Measurements from ENCODE around the gene LMAN2.

Gene LMAN2

DNA sequence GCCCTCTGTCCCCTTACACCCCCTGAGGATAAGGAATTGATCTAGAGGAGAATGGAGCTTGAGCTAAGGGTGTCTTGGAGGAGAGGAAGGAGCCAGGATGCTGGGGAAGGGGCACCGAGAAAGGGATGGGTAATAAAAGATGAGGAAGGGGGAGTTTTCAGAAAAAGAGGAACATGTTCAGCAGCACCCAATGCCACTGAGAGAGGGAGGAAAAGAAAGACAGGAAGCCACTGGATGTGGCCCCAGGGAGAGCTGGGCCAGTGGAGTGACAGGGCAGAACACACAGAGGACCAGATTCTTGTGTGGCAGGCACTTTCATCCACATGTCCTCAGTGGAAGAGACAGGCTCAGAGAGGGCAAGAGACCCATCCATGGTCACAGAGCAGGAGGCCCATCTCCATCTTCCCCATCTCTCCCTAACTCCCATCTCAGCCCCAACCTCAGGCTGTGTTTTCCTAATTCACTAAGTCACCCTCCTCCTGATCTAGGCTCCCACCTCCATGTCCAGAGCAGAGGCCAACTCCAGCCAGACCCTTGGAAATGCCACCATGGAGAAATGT, 41.8 kb upstream of the LMAN2 start:
- Histone ChIP-seq H3K9ac (ENCODE audit: low read length) (no peak overlapping the region), H3K27me3 (replicated peaks; ENCODE audit: insufficient read depth, low read length) (peaks cover 41% of the 10 kb centered on the region), H3K4me2 (ENCODE audit: low read depth, low read length) (no peak overlapping the region), H3K79me2 (ENCODE audit: low read length) (no peaks in the 10 kb centered on the region), H2AFZ (ENCODE audit: low read length) (no peak overlapping the region), H4K20me1 (ENCODE audit: insufficient read depth, low read length) (no peaks in the 10 kb centered on the region), H3K36me3 (replicated peaks; ENCODE audit: insufficient read depth, low read length) (no peaks in the 10 kb centered on the region), H3K4me3 (ENCODE audit: low read length) (no peak overlapping the region), H3F3A (ENCODE audit: insufficient read depth, low read length) (no peaks in the 10 kb centered on the region), H3K9me2 (replicated peaks; ENCODE audit: insufficient read depth, low read length) (no peaks in the 10 kb centered on the region), H3K27ac (ENCODE audit: low read length) (no peak overlapping the region), H3K4me1 (ENCODE audit: low read length) (no peaks in the 10 kb centered on the region), H3K9me3 (replicated peaks; ENCODE audit: insufficient read depth, low read length) (no peaks in the 10 kb centered on the region)
- no peak for DNase-seq
- TF ChIP-seq EZH2 (optimal IDR thresholded peaks at IDR 0.05; ENCODE audit: low read depth, low read length): no peak
- TF ChIP-seq EZH2phosphoT487 (IDR thresholded peaks at IDR 0.05; ENCODE audit: low read length): no peak

DNA sequence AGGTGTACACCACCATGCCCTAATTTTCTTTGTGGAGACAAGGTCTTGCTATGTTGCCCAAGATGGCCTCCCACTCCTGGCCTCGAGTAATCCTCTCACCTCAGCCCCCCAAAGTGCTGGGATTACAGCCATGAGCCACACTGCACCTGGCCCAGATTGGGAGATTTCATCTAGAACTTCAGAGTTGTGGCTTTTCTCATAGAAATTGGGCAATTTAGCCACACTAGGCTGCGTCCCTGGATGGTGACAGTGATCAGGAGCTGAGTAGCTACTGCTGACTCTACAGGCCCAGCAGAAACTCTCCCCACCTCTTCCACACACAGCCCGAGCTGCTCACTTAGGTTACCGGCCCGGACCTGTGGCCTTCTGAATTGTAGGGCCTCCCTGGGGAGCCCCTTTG, 41.3 kb upstream of the LMAN2 start:
- Histone ChIP-seq H3K79me2 (ENCODE audit: low read length) (no peaks in the 10 kb centered on the region), H2AFZ (ENCODE audit: low read length) (no peak overlapping the region), H3K4me2 (ENCODE audit: low read depth, low read length) (no peak overlapping the region), H3K4me1 (ENCODE audit: low read length) (no peaks in the 10 kb centered on the region), H3K4me3 (ENCODE audit: low read length) (no peak overlapping the region), H3K9me2 (replicated peaks; ENCODE audit: insufficient read depth, low read length) (no peaks in the 10 kb centered on the region), H3F3A (ENCODE audit: insufficient read depth, low read length) (no peaks in the 10 kb centered on the region), H3K9me3 (replicated peaks; ENCODE audit: insufficient read depth, low read length) (no peaks in the 10 kb centered on the region), H3K36me3 (replicated peaks; ENCODE audit: insufficient read depth, low read length) (no peaks in the 10 kb centered on the region), H4K20me1 (ENCODE audit: insufficient read depth, low read length) (no peaks in the 10 kb centered on the region), H3K9ac (ENCODE audit: low read length) (no peak overlapping the region), H3K27ac (ENCODE audit: low read length) (no peak overlapping the region), H3K27me3 (replicated peaks; ENCODE audit: insufficient read depth, low read length) (peaks cover 36% of the 10 kb centered on the region)
- DNase-seq: no peak
- no peak for TF ChIP-seq EZH2 (optimal IDR thresholded peaks at IDR 0.05; ENCODE audit: low read depth, low read length)
- TF ChIP-seq, protein P1, sequence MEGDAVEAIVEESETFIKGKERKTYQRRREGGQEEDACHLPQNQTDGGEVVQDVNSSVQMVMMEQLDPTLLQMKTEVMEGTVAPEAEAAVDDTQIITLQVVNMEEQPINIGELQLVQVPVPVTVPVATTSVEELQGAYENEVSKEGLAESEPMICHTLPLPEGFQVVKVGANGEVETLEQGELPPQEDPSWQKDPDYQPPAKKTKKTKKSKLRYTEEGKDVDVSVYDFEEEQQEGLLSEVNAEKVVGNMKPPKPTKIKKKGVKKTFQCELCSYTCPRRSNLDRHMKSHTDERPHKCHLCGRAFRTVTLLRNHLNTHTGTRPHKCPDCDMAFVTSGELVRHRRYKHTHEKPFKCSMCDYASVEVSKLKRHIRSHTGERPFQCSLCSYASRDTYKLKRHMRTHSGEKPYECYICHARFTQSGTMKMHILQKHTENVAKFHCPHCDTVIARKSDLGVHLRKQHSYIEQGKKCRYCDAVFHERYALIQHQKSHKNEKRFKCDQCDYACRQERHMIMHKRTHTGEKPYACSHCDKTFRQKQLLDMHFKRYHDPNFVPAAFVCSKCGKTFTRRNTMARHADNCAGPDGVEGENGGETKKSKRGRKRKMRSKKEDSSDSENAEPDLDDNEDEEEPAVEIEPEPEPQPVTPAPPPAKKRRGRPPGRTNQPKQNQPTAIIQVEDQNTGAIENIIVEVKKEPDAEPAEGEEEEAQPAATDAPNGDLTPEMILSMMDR (IDR thresholded peaks at IDR 0.05; ENCODE audit: low read length): no peak
- no peak for TF ChIP-seq EZH2phosphoT487 (IDR thresholded peaks at IDR 0.05; ENCODE audit: low read length)

DNA sequence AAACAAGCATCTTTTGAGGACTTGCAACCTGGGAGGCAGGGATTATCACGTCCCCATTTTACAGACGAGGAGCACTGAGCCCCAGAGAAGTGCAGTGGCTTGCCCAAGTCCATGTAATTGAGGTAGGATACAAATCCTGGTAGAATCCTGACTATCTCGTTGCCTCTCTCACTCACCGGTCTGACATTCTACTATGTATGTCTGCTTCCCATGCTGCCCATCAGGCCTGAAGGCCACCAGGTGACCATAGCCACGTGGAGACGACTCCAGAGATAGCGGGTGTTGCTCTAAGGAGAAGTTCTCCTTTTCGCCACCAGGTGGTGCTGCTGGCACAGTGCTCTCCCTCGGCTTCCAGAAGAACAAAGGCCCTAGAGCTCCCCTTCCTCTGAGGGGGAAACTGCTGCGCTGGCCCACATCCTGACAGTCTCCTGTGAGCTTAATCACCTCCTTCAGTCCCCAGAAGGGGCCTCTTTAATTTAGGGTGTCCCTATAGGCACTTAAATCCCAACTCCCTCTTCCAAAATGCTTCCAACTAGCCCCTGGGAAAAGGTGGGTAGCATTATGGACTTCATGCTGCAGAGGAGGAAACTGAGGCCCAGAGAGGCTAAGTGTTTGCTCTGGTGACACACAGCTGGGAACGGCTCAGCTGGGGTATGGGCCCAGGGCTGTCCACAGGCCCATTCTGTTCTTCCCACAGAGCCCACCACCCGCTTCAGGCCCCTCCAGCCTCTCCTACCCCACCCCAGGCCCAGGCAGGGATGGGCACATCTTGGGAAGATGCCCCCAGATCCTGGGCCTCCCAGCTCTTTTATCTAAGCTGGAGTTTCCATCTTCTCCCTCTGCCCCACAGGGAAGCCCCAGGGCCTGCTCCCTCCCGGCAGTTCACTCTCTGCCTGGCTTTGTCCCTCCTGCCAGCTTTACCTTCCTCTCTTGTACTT, 39.2 kb upstream of the LMAN2 start:
- peaks cover 24% of the 10 kb centered on the region for H3K27me3 ChIP-seq (replicated peaks; ENCODE audit: insufficient read depth, low read length)
- no peaks in the 10 kb centered on the region for H4K20me1 ChIP-seq (ENCODE audit: insufficient read depth, low read length)
- no peak overlapping the region for H3K9ac ChIP-seq (ENCODE audit: low read length)
- H3K9me3 ChIP-seq (replicated peaks; ENCODE audit: insufficient read depth, low read length): no peaks in the 10 kb centered on the region
- H3K36me3 ChIP-seq (replicated peaks; ENCODE audit: insufficient read depth, low read length): no peaks in the 10 kb centered on the region
- H2AFZ ChIP-seq (ENCODE audit: low read length): no peak overlapping the region
- peak; percentile 80 for DNase-seq
- no peaks in the 10 kb centered on the region for H3F3A ChIP-seq (ENCODE audit: insufficient read depth, low read length)
- no peaks in the 10 kb centered on the region for H3K4me1 ChIP-seq (ENCODE audit: low read length)
- H3K79me2 ChIP-seq (ENCODE audit: low read length): no peaks in the 10 kb centered on the region
- H3K4me3 ChIP-seq (ENCODE audit: low read length): no peak overlapping the region
- H3K9me2 ChIP-seq (replicated peaks; ENCODE audit: insufficient read depth, low read length): no peaks in the 10 kb centered on the region
- TF ChIP-seq EZH2 (optimal IDR thresholded peaks at IDR 0.05; ENCODE audit: low read depth, low read length): no peak
- TF ChIP-seq, protein P1 (IDR thresholded peaks at IDR 0.05; ENCODE audit: low read length): peak; percentile 95
- TF ChIP-seq EZH2phosphoT487 (IDR thresholded peaks at IDR 0.05; ENCODE audit: low read length): no peak
- H3K27ac ChIP-seq (ENCODE audit: low read length): no peak overlapping the region
- no peak overlapping the region for H3K4me2 ChIP-seq (ENCODE audit: low read depth, low read length)
